ENCODE measurements around the gene ALDH16A1.
A peak's percentile ranks its signal among the peaks of the same experiment; 100 is the strongest.

Gene ALDH16A1

DNA sequence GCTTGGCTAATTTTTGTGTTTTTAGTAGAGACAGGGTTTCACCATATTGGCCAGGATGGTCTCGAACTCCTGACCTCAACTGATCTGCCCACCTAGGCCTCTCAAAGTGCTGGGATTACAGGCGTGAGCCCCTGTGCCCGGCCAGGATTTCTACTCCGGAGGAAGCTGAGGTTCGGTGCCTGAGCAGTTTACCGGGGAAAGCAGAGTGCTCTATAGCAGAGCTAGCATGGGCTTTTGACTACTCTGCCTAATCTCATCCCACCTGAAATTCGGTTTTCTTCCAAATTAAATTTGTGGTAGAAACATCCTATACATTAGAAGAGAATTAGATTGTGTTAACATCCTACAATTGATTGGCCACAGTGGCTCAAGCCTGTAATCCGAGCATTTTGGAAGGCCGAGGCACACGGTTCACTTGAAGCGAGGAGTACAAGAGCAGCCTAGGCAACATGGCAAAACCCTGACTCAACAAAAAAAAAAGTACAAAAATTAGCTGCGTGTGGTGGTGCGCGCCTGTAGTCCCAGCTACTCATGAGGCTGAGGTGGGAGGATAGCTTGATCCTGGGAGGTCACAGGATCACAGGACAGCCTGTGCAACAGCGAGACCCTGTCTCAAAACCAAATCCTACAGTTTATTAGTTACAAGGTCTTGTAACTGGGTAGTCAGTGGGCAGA is 36.0 kb downstream of the ALDH16A1 start:
- DNase-seq (ENCODE audit: low spot score) = no peak

GRCh38 chr19:49489601-49490167 is 36.7 kb downstream of the ALDH16A1 start:
- DNase-seq (ENCODE audit: low spot score) = no peak

DNA sequence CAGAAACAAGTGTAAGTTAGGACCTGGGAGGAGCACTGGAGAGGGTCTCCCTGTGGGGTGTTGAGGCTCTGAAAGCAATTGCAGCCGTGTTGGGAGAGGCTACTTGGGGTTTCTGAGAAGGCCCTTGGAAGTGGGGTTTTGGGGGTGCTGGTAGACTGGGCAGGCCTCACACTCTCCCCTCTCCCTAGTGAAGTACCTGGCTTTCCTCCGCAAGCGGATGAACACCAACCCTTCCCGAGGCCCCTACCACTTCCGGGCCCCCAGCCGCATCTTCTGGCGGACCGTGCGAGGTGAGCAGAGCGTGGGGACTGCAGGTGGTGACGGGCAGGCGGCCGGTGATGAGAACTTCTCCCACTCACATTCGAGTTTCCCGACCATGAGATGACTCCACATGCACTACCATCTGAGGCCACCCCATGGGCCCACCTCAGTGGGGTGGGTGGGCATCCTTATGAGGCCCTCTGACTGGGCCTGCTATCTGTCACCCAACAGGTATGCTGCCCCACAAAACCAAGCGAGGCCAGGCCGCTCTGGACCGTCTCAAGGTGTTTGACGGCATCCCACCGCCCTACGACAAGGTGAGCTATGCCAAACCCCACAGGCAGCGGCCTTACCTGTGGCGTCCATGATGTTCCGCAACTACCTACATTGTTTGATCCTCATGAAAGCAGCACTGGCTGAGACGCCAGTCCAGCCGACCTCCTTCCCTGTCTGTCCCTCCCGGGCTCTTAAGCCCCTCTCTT is 37.4 kb downstream of the ALDH16A1 start:
- DNase-seq (ENCODE audit: low spot score) = no peak

DNA sequence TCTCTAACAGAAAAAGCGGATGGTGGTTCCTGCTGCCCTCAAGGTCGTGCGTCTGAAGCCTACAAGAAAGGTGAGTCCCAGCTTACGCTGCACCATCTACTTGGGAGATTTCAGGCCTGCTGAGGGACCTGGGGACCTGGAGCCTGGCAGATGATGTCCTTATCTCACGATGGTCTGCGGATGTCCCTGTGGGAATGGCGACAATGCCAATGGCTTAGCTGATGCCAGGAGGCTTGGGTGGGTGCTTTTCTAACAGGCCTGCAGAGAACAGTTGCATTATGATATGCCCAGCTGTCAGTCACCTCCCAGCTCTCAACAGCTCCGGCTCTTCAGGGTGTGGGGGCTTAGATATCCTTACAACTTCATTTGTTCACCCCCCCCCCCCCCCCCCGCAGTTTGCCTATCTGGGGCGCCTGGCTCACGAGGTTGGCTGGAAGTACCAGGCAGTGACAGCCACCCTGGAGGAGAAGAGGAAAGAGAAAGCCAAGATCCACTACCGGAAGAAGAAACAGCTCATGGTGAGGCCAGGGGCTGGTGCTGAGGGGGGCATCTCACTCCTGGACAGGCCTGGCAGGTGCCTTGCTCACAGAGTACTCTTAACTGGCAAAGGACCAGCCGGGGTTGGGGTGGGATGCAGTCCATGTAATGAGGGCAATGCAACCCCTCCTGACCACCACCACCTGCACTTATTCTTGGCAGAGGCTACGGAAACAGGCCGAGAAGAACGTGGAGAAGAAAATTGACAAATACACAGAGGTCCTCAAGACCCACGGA is 38.2 kb downstream of the ALDH16A1 start:
- DNase-seq (ENCODE audit: low spot score) = no peak

GRCh38 chr19:49491804-49492572 is 39.0 kb downstream of the ALDH16A1 start:
- DNase-seq (ENCODE audit: low spot score) = no peak

- no peak for DNase-seq (ENCODE audit: low spot score)
Measured at GRCh38 chr19:49492573-49493405, 39.8 kb downstream of the ALDH16A1 start.

- no peak for DNase-seq (ENCODE audit: low spot score)
Measured at GRCh38 chr19:49496574-49497008, 43.6 kb downstream of the ALDH16A1 start.

DNA sequence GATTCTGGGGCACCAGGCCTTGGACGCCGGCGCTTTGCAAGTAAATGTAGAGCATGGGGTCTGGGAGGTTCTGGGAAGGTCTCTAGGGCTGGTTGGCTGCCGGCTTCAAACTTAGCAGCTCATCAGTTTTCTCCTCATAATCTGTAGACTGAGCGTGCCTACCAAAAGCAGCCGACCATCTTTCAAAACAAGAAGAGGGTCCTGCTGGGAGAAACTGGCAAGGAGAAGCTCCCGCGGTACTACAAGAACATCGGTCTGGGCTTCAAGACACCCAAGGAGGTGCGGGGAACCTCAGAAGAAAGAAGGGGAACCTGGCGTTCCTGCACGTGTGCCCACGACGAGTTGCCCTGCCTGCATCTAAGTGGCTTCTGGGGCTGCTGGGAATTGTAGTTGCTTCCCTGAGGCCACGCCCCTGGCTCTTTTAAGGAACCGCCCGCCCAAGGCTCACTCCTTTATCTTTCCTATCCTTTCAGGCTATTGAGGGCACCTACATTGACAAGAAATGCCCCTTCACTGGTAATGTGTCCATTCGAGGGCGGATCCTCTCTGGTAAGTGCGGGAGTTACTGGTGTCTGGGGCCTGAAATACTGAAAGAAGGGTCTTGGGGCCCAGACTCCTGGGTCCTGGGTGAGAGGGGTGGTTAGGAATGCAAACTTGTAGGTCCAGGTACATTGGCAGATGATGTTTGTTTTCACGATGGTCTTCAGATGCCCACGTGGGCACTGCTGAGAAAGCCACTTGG is 44.2 kb downstream of the ALDH16A1 start:
- DNase-seq (ENCODE audit: low spot score) = no peak

GRCh38 chr19:49497789-49498103 is 44.7 kb downstream of the ALDH16A1 start:
- DNase-seq (ENCODE audit: low spot score) = no peak

GRCh38 chr19:49498475-49498874 is 45.5 kb downstream of the ALDH16A1 start:
- no peak for DNase-seq (ENCODE audit: low spot score)

GRCh38 chr19:49499030-49499670 is 46.1 kb downstream of the ALDH16A1 start:
- no peak for DNase-seq (ENCODE audit: low spot score)

DNA sequence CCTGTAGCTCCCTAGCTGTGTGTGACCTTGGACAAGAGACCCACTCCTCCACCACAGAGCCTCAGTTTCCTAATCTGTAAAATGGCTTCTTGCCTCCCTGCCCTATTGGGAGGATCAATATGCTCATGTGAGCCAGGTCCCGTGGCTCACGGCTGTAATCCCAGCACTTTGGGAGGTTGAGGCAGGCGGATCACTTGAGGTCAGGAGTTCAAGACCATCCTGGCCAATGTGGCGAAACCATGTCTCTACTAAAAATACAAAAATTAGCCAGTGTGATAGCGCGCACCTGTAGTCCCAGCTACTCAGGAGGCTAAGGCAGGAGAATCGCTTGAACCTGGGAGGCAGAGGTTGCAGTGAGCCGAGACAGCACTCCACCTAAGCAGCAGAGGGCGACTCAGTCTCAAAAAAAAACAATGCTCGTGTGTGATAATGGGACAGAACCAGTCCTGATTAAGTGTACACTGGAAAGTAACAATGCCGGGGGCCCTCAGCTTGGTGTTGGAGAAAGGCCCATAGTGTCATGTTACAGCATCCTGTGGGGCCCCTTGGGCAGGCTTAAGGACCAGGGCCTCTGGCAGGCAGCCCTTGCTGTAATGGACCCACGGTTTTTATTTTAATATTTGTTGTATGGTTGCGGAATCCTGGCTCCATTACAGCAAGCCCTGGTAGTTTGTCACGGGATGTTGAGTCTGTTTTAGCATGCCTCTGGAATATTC is 50.0 kb downstream of the ALDH16A1 start:
- no peak for DNase-seq (ENCODE audit: low spot score)

- DNase-seq (ENCODE audit: low spot score) = no peak
Measured at GRCh38 chr19:49503582-49503962, 50.5 kb downstream of the ALDH16A1 start.

GRCh38 chr19:49506575-49507105 is 53.6 kb downstream of the ALDH16A1 start:
- DNase-seq (ENCODE audit: low spot score) = peak; percentile 83

GRCh38 chr19:49507803-49508494 is 54.9 kb downstream of the ALDH16A1 start:
- DNase-seq (ENCODE audit: low spot score) = no peak

GRCh38 chr19:49512970-49513745 is 60.1 kb downstream of the ALDH16A1 start:
- peak; percentile 76 for DNase-seq (ENCODE audit: low spot score)

DNA sequence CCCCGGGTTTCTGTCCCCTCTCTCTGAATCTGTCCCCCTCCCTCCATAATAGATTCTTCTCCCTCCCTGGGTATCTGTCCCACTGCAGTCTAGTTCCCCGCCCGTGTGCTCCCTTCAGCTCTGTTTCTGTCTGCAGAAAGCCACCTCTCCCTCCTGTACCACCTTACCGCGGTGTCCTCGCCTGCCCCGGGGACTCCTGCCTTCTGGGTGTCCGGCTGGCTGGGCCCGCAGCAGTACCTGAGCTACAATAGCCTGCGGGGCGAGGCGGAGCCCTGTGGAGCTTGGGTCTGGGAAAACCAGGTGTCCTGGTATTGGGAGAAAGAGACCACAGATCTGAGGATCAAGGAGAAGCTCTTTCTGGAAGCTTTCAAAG is 60.7 kb downstream of the ALDH16A1 start:
- DNase-seq (ENCODE audit: low spot score) = no peak

DNA sequence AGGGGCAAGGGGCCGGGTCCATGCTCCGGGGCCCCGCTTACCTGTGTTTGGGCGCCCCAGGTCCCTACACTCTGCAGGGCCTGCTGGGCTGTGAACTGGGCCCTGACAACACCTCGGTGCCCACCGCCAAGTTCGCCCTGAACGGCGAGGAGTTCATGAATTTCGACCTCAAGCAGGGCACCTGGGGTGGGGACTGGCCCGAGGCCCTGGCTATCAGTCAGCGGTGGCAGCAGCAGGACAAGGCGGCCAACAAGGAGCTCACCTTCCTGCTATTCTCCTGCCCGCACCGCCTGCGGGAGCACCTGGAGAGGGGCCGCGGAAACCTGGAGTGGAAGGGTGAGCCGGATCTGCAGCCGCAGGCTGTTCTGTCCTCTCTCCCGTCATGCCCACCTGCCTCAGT is 61.1 kb downstream of the ALDH16A1 start:
- no peak for DNase-seq (ENCODE audit: low spot score)
